CD4-positive, alpha-beta memory T cell (primary cell): ENCODE results near the gene TMA7. TPM values are rescaled to one million over a fixed set of nuclear protein-coding genes. Genes with fewer than 3 reads are reported as not detected.
A peak's percentile ranks its signal among the peaks of the same experiment; 100 is the strongest.
"Not testable (repeated sequence)": the region's sequence is repeated elsewhere in the genome, so short reads cannot be mapped to it uniquely, and the experiment has no call there.

ENCODE experiments used
- CTCF ChIA-PET: fragments of 350-600 bp; sonication (Branson Sonifier 250); formaldehyde crosslinking; loops from one replicate; lab custom pipeline; 2021; ENCODE audit warnings: inconsistent platforms; ENCODE audit not compliant: partially characterized antibody; lab: Charles Lee
- POLR2A ChIA-PET: fragments of 350-600 bp; sonication (Branson Sonifier 250); formaldehyde crosslinking; loops from one replicate; lab custom pipeline; 2021; ENCODE audit not compliant: partially characterized antibody; lab: Charles Lee
- DNase-seq, 5 donors: peaks; one replicate each; pipeline versions ENCODE4 v3.0.0 to v3.0.0-alpha.2; 2020 to 2022; ENCODE audit warnings: mixed read lengths in 1 of 5
- H3K27ac ChIP-seq: one replicate; pipeline ENCODE4 v1.7.0; 2013; ENCODE audit warnings: low read depth, low read length
- H3K27me3 ChIP-seq: 2 replicates; pipeline ENCODE4 v1.7.0; 2013; ENCODE audit warnings: mild to moderate bottlenecking, low read length, moderate library complexity; ENCODE audit not compliant: insufficient read depth
- H3K36me3 ChIP-seq: 2 replicates; pipeline ENCODE4 v1.7.0; 2013; ENCODE audit warnings: mild to moderate bottlenecking, low read length, moderate library complexity; ENCODE audit not compliant: insufficient read depth
- H3K4me1 ChIP-seq: 2 replicates; pipeline ENCODE4 v1.7.0; 2013; ENCODE audit warnings: mild to moderate bottlenecking, low read length, moderate library complexity; ENCODE audit not compliant: insufficient read depth
- H3K4me3 ChIP-seq, 2 donors: one replicate each; pipeline ENCODE4 v1.7.0; 2013; ENCODE audit warnings: low read length in 2 of 2, mild to moderate bottlenecking in 1 of 2
- H3K9me3 ChIP-seq, 2 donors: one replicate each; pipeline ENCODE4 v1.7.0; 2013; ENCODE audit warnings: low read length in 2 of 2, control low read depth in 1 of 2; ENCODE audit not compliant: control insufficient read depth in 1 of 2
- H3K27ac Mint-ChIP-seq, 7 donors: one replicate each; pipeline ENCODE4 v1.8.0; 2020 to 2021; ENCODE audit warnings: mixed read lengths in 7 of 7, mild to moderate bottlenecking in 6 of 7, inconsistent platforms in 3 of 7, moderate library complexity in 3 of 7
- H3K27me3 Mint-ChIP-seq, 2 donors: one replicate each; pipeline ENCODE4 v1.8.0; 2020 to 2021; ENCODE audit warnings: mixed read lengths in 2 of 2
- H3K36me3 Mint-ChIP-seq, 2 donors: one replicate each; pipeline ENCODE4 v1.8.0; 2020 to 2021; ENCODE audit warnings: mixed read lengths in 2 of 2, inconsistent platforms in 1 of 2, mild to moderate bottlenecking in 1 of 2
- H3K4me1 Mint-ChIP-seq, 4 donors: one replicate each; pipeline ENCODE4 v1.8.0; 2020 to 2021; ENCODE audit warnings: mixed read lengths in 4 of 4, mild to moderate bottlenecking in 1 of 4
- H3K4me3 Mint-ChIP-seq, 8 donors: one replicate each; pipeline ENCODE4 v1.8.0; 2020 to 2021; ENCODE audit warnings: mixed read lengths in 8 of 8, mild to moderate bottlenecking in 7 of 8, moderate library complexity in 6 of 8, inconsistent platforms in 3 of 8
- H3K9me3 Mint-ChIP-seq, 8 donors: one replicate each; pipeline ENCODE4 v1.8.0; 2020 to 2021; ENCODE audit warnings: mixed read lengths in 8 of 8, mild to moderate bottlenecking in 5 of 8, inconsistent platforms in 3 of 8, moderate library complexity in 1 of 8
- intact Hi-C: fragments of 100-400 bp; cut with micrococcal nuclease; formaldehyde crosslinking; loops from one replicate; pipeline ENCODE4 v1.15.1; 2023
- polyA plus RNA-seq, 2 donors: library from polyadenylated mRNA; unstranded; fragments of 300-500 nt; fragmentation: Illumina TruSeq; gene quantifications; one replicate each; pipeline ENCODE4 v1.2.3, GENCODE V29; 2021
- total RNA-seq, 2 experiments: library from RNA; stranded (reverse); gene quantifications; one replicate each; pipeline ENCODE4 v1.2.3, GENCODE V29; 2021

Gene TMA7
- total and polyA plus RNA-seq, 4 experiments from 2014 or later, result 309 to 952 (median 537) TPM

GRCh38 chr3:48400824-48401433 lies 39.1 kb upstream of the TMA7 start:
- H3K27me3 Mint-ChIP-seq, result peaks cover under 1 to 2% of the 10 kb centered on the region in 2 donors
- Histone ChIP-seq H3K4me3 (no peak overlapping the region), H3K9me3 (no peaks in the 10 kb centered on the region), H3K27ac (no peak overlapping the region), H3K4me1 (no peaks in the 10 kb centered on the region), H3K36me3 (no peaks in the 10 kb centered on the region), H3K27me3 (no peaks in the 10 kb centered on the region)
- ChIA-PET CTCF (interaction anchor here (0.6 to 13.7 kb wide), 64 partner anchors 8 to 651 kb away, joined by 3 to 381 read pairs (median 5); partner anchors contain the start of genes ATRIP, CCDC51, NME6 and PFKFB4), POLR2A (interaction anchor here (1.1 to 2.2 kb wide), 7 partner anchors 33 to 209 kb away, joined by 3 to 15 read pairs (median 11); partner anchors contain the start of genes CCDC51, PFKFB4, TMA7 and UQCRC1)
- no peaks in the 10 kb centered on the region for H3K9me3 Mint-ChIP-seq
- intact Hi-C loops, result loop anchor here (1.0 to 2.0 kb wide), 7 partner anchors 35 to 340 kb away; partner anchors contain the start of gene UQCRC1
- peaks cover 0 to 2% (median 0%) of the 10 kb centered on the region in 4 donors for H3K4me1 Mint-ChIP-seq
- H3K27ac Mint-ChIP-seq, result peak overlapping the region in 2 of 7 donors; percentile 3 to 8
- no peaks in the 10 kb centered on the region for H3K36me3 Mint-ChIP-seq
- H3K4me3 Mint-ChIP-seq, result no peak overlapping the region
- peak; percentile 67 to 77 (median 72) for DNase-seq

GRCh38 chr3:48401434-48401901 lies 38.6 kb upstream of the TMA7 start:
- not testable (repeated sequence) for H3K27me3 ChIP-seq, H3K36me3 ChIP-seq, H3K4me3 Mint-ChIP-seq, H3K27ac Mint-ChIP-seq, H3K4me1 ChIP-seq, H3K9me3 ChIP-seq, H3K27me3 Mint-ChIP-seq, H3K4me1 Mint-ChIP-seq, H3K9me3 Mint-ChIP-seq, DNase-seq, H3K27ac ChIP-seq, H3K4me3 ChIP-seq, H3K36me3 Mint-ChIP-seq
- intact Hi-C loops, result loop anchor here (1.0 to 2.0 kb wide), 7 partner anchors 35 to 339 kb away; partner anchors contain the start of gene UQCRC1
- ChIA-PET CTCF (interaction anchor here (0.6 to 13.7 kb wide), 47 partner anchors 8 to 382 kb away, joined by 3 to 381 read pairs (median 6); partner anchors contain the start of genes ATRIP, CCDC51, NME6 and PFKFB4), POLR2A (interaction anchor here (1.1 to 2.2 kb wide), 7 partner anchors 33 to 208 kb away, joined by 3 to 15 read pairs (median 11); partner anchors contain the start of genes CCDC51, PFKFB4, TMA7 and UQCRC1)

- Histone ChIP-seq H3K36me3 (no peaks in the 10 kb centered on the region), H3K9me3 (no peaks in the 10 kb centered on the region), H3K27me3 (no peaks in the 10 kb centered on the region), H3K27ac (no peak overlapping the region), H3K4me3 (no peak overlapping the region), H3K4me1 (no peaks in the 10 kb centered on the region)
- Mint-ChIP-seq H3K27ac (no peak overlapping the region), H3K9me3 (no peaks in the 10 kb centered on the region), H3K4me3 (no peak overlapping the region), H3K27me3 (peaks cover 0 to 2% of the 10 kb centered on the region in 2 donors), H3K36me3 (no peaks in the 10 kb centered on the region), H3K4me1 (peaks cover 0 to 2% (median 0%) of the 10 kb centered on the region in 4 donors)
- CTCF ChIA-PET, result interaction anchor here (0.6 to 13.7 kb wide), 8 partner anchors 13 to 207 kb away, joined by 3 to 381 read pairs (median 18); partner anchors contain the start of genes PFKFB4, PLXNB1 and UQCRC1
- DNase-seq, result no peak
- POLR2A ChIA-PET, result no interaction called here
- intact Hi-C loops, result no loop called here
These were observed 37.8 kb upstream of the TMA7 start for GRCh38 chr3:48402281-48402732.

GRCh38 chr3:48402907-48403306 lies 37.1 kb upstream of the TMA7 start:
- intact Hi-C loops, result no loop called here
- H3K4me1 ChIP-seq, result no peaks in the 10 kb centered on the region
- no peaks in the 10 kb centered on the region for H3K27me3 ChIP-seq
- Mint-ChIP-seq H3K27me3 (peaks cover 0 to 2% of the 10 kb centered on the region in 2 donors), H3K9me3 (no peaks in the 10 kb centered on the region), H3K27ac (no peak overlapping the region), H3K4me1 (peaks cover 0 to 2% (median 0%) of the 10 kb centered on the region in 4 donors), H3K36me3 (no peaks in the 10 kb centered on the region), H3K4me3 (no peak overlapping the region)
- DNase-seq, result no peak
- H3K36me3 ChIP-seq, result no peaks in the 10 kb centered on the region
- ChIA-PET POLR2A (no interaction called here), CTCF (interaction anchor here (1.1 to 13.7 kb wide), 5 partner anchors 30 to 151 kb away, joined by 3 to 381 read pairs (median 155); partner anchors contain the start of genes PFKFB4 and PLXNB1)
- no peak overlapping the region for H3K27ac ChIP-seq
- H3K4me3 ChIP-seq, result no peak overlapping the region
- no peaks in the 10 kb centered on the region for H3K9me3 ChIP-seq

- DNase-seq, result no peak
- CTCF ChIA-PET, result interaction anchor here (0.9 to 13.7 kb wide), 5 partner anchors 29 to 208 kb away, joined by 4 to 381 read pairs (median 155); partner anchors contain the start of genes CCDC51, PFKFB4, PLXNB1 and TMA7
- H3K27me3 ChIP-seq, result no peaks in the 10 kb centered on the region
- no peaks in the 10 kb centered on the region for H3K9me3 Mint-ChIP-seq
- peaks cover 0 to 2% (median 0%) of the 10 kb centered on the region in 4 donors for H3K4me1 Mint-ChIP-seq
- H3K36me3 ChIP-seq, result no peaks in the 10 kb centered on the region
- intact Hi-C loops, result no loop called here
- POLR2A ChIA-PET, result no interaction called here
- no peaks in the 10 kb centered on the region for H3K9me3 ChIP-seq
- peaks cover 0 to 2% of the 10 kb centered on the region in 2 donors for H3K27me3 Mint-ChIP-seq
- no peaks in the 10 kb centered on the region for H3K36me3 Mint-ChIP-seq
- no peak overlapping the region for H3K4me3 Mint-ChIP-seq
- no peak overlapping the region for H3K4me3 ChIP-seq
- no peak overlapping the region for H3K27ac ChIP-seq
- no peak overlapping the region for H3K27ac Mint-ChIP-seq
- no peaks in the 10 kb centered on the region for H3K4me1 ChIP-seq
These were observed 36.3 kb upstream of the TMA7 start for GRCh38 chr3:48403533-48404439.

GRCh38 chr3:48404440-48405342 lies 35.4 kb upstream of the TMA7 start:
- intact Hi-C loops, result no loop called here
- no peaks in the 10 kb centered on the region for H3K9me3 Mint-ChIP-seq
- H3K27me3 ChIP-seq, result no peaks in the 10 kb centered on the region
- H3K36me3 ChIP-seq, result no peaks in the 10 kb centered on the region
- H3K4me3 ChIP-seq, result no peak overlapping the region
- no peaks in the 10 kb centered on the region for H3K36me3 Mint-ChIP-seq
- H3K9me3 ChIP-seq, result no peaks in the 10 kb centered on the region
- ChIA-PET CTCF (interaction anchor here (0.9 to 13.7 kb wide), 5 partner anchors 28 to 207 kb away, joined by 4 to 381 read pairs (median 155); partner anchors contain the start of genes CCDC51, PFKFB4, PLXNB1 and TMA7), POLR2A (no interaction called here)
- H3K4me1 ChIP-seq, result no peaks in the 10 kb centered on the region
- H3K4me1 Mint-ChIP-seq, result peaks cover 0 to 2% (median 0%) of the 10 kb centered on the region in 4 donors
- H3K27ac Mint-ChIP-seq, result peak overlapping the region in 1 of 7 donors; percentile 30
- no peak overlapping the region for H3K4me3 Mint-ChIP-seq
- H3K27ac ChIP-seq, result no peak overlapping the region
- no peak for DNase-seq
- peaks cover 0 to 2% of the 10 kb centered on the region in 2 donors for H3K27me3 Mint-ChIP-seq
